Measurements from ENCODE around the gene MBOAT7. TPM values are rescaled to one million over a fixed set of nuclear protein-coding genes. Genes with fewer than 3 reads are reported as not detected.

The MBOAT7 gene
- total and polyA plus RNA-seq, 2 of the 8 experiments (the other 6 are each of a cell fraction or from before 2014, with no cell fraction given), result 85.5 to 90.9 TPM

- no peak for TF ChIP-seq TAF7 (optimal IDR thresholded peaks at IDR 0.05; ENCODE audit: borderline replicate concordance, low read depth, low read length)
- TF ChIP-seq TEAD4 (IDR thresholded peaks at IDR 0.05; ENCODE audit: low read depth, low read length), result no peak
- no peak for TF ChIP-seq CTBP2 (IDR thresholded peaks at IDR 0.05; ENCODE audit: borderline replicate concordance, insufficient read depth, insufficient read length, low read length)
These were observed 61.5 kb downstream of the MBOAT7 start (continued) for GRCh38 chr19:54127688-54128440.
